ENCODE results near the gene PLEKHA1.
A peak's percentile ranks its signal among the peaks of the same experiment; 100 is the strongest.

PLEKHA1 gene

GRCh38 chr10:122379537-122379936, 5.0 kb downstream of the PLEKHA1 start:
- DNase-seq, result no peak

GRCh38 chr10:122380703-122381102, 6.2 kb downstream of the PLEKHA1 start:
- no peak for DNase-seq

- DNase-seq, result no peak
Measured at GRCh38 chr10:122381680-122382079, 7.2 kb downstream of the PLEKHA1 start.

- DNase-seq, result no peak
Measured at GRCh38 chr10:122386514-122386913, 12.0 kb downstream of the PLEKHA1 start.

GRCh38 chr10:122387572-122387971, 13.1 kb downstream of the PLEKHA1 start:
- no peak for DNase-seq

GRCh38 chr10:122388287-122388997, 13.9 kb downstream of the PLEKHA1 start:
- DNase-seq, result peak; percentile 61

- no peak for DNase-seq
Measured at GRCh38 chr10:122390271-122390670, 15.8 kb downstream of the PLEKHA1 start.

GRCh38 chr10:122390679-122391078, 16.2 kb downstream of the PLEKHA1 start:
- DNase-seq, result no peak

- no peak for DNase-seq
Measured at GRCh38 chr10:122391875-122392274, 17.4 kb downstream of the PLEKHA1 start.

GRCh38 chr10:122392835-122393234, 18.3 kb downstream of the PLEKHA1 start:
- DNase-seq, result no peak

- no peak for DNase-seq
Measured at GRCh38 chr10:122393288-122393687, 18.8 kb downstream of the PLEKHA1 start.

GRCh38 chr10:122402548-122403131, 28.1 kb downstream of the PLEKHA1 start:
- no peak for DNase-seq

- DNase-seq, result no peak
Measured at GRCh38 chr10:122404576-122404975, 30.1 kb downstream of the PLEKHA1 start.

GRCh38 chr10:122407375-122408125, 33.0 kb downstream of the PLEKHA1 start:
- DNase-seq, result no peak

- DNase-seq, result no peak
Measured at GRCh38 chr10:122413327-122413726, 38.8 kb downstream of the PLEKHA1 start.

- DNase-seq, result no peak
Measured at GRCh38 chr10:122417667-122418066, 43.2 kb downstream of the PLEKHA1 start.

- no peak for DNase-seq
Measured at GRCh38 chr10:122419016-122419415, 44.5 kb downstream of the PLEKHA1 start.

- DNase-seq, result no peak
Measured at GRCh38 chr10:122419876-122420623, 45.5 kb downstream of the PLEKHA1 start.

GRCh38 chr10:122420624-122421007, 46.1 kb downstream of the PLEKHA1 start:
- DNase-seq, result no peak

- DNase-seq, result no peak
Measured at GRCh38 chr10:122421054-122421625, 46.6 kb downstream of the PLEKHA1 start.

GRCh38 chr10:122421742-122422141, 47.2 kb downstream of the PLEKHA1 start:
- DNase-seq, result no peak

GRCh38 chr10:122422266-122422989, 47.9 kb downstream of the PLEKHA1 start:
- DNase-seq, result no peak

Data from activated CD4-positive, alpha-beta T cell treated with anti-CD3 and anti-CD28 coated beads, Interleukin-2, Interleukin-6, amounts not matched to agents 100 ng/mL and 50 ng/mL, durations not matched to agents 16 hours and 8 hours (primary cell).